H1 (cell line): ENCODE data around the gene TSPAN4. TPM values are rescaled to one million over a fixed set of nuclear protein-coding genes. Genes with fewer than 3 reads are reported as not detected.

Experiments used
- CEBPB ChIP-seq: IDR thresholded peaks from 2 replicates; pipeline ENCODE4 v1.6.1; 2012; ENCODE audit warnings: low read depth, low read length
- EGR1 ChIP-seq: IDR thresholded peaks from 2 replicates; pipeline ENCODE4 v1.6.1; 2011; ENCODE audit warnings: low read depth, low read length, borderline replicate concordance
- HDAC2 ChIP-seq, 2 experiments: fragments of 300-600 bp in 1 of 2; sonication (generic) in 1 of 2; IDR thresholded peaks; 2 replicates each; pipeline ENCODE4 v1.6.1; 2011 to 2012; ENCODE audit warnings: low read depth in 2 of 2, low read length in 2 of 2, mild to moderate bottlenecking in 2 of 2, moderate library complexity in 2 of 2, borderline replicate concordance in 1 of 2, inconsistent platforms in 1 of 2
- HDAC6 ChIP-seq: IDR thresholded peaks from one replicate; pipeline ENCODE4 v1.7.1; 2012; ENCODE audit warnings: low read depth, mild to moderate bottlenecking, inconsistent platforms, low read length, moderate library complexity
- JUND ChIP-seq: IDR thresholded peaks from 2 replicates; pipeline ENCODE4 v1.6.1; 2011; ENCODE audit warnings: mild to moderate bottlenecking, improper control_type of control experiment, low read length
- NRF1 ChIP-seq: IDR thresholded peaks from 2 replicates; pipeline ENCODE4 v1.6.1; 2011; ENCODE audit warnings: mild to moderate bottlenecking, low read depth, low read length, improper control_type of control experiment
- SIRT6 ChIP-seq: IDR thresholded peaks from one replicate; pipeline ENCODE4 v1.7.1; 2012; ENCODE audit warnings: low read length, inconsistent platforms
- polyA plus RNA-seq, 7 experiments: library from polyadenylated mRNA; depleted of rRNA in 3 of 7; stranded (reverse) in 5 of 7; unstranded in 2 of 7; fragments of >200 nt in 5 of 7; fragments of 200-250 nt in 2 of 7; gene quantifications; 1 replicate in 5 of 7; 2 replicates in 1 of 7; 4 replicates in 1 of 7; pipeline versions ENCODE4 v1.2.1 to v1.2.3, GENCODE V29; 2011 to 2013; ENCODE audit warnings: missing spikeins in 2 of 7, mixed read lengths in 2 of 7
- total RNA-seq: library from RNA; stranded (reverse); fragmentation: NEBNext Ultra II Directional; extraction: Animal tissue kit (Norgen Biotek cat#: 25700); gene quantifications from 2 replicates; pipeline ENCODE4 v1.2.1, GENCODE V29; 2021

The TSPAN4 gene
- total and polyA plus RNA-seq, 2 of the 8 experiments (the other 6 are each of a cell fraction or from before 2014, with no cell fraction given): 74.1 to 145 TPM

DNA sequence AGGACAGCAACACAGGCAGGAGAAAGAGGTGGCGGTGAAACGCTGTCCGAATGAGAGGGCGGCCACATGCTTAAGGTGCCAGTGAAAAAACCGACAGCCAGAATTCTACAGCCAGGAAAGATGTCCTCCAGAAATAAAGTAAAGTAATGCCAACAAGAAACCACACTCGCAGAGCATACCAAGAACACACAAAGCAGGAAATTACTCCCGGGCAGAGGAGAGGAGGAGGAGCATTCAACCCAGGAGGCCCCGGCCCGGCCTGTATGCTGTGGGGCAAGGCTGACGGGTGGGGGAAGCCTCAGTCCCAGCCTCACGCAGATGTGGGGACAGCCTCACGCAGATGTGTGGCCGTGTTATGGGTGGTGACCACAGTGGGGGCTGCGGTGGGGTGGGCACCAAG, 39.9 kb downstream of the TSPAN4 start (continued):
- TF ChIP-seq HDAC6 (no peak), NRF1 (no peak), JUND (no peak), EGR1 (no peak), CEBPB (no peak), HDAC2 (IDR thresholded peaks at IDR 0.05; ENCODE audit: borderline replicate concordance in 1 of 2, low read depth in 2 of 2, low read length in 2 of 2) (no peak), SIRT6 (no peak)
- TF ChIP-seq, all 59 proteins: peak for 0
